NCI-H1694 treated with DMSO at 0.1 percent for 48 hours (cell line): ENCODE data around the gene DRGX.

Experiments
- DNase-seq: peaks from one replicate; lab custom pipeline; 2025; lab: John Stamatoyannopoulos, UW

DRGX gene

GRCh38 chr10:49407552-49408137, 11.8 kb upstream of the DRGX start:
- peak; percentile 22 for DNase-seq

- DNase-seq: no peak
These were observed 11.3 kb upstream of the DRGX start for GRCh38 chr10:49407151-49407550.

- DNase-seq: no peak
These were observed 8.5 kb upstream of the DRGX start for GRCh38 chr10:49404321-49404878.

DNA sequence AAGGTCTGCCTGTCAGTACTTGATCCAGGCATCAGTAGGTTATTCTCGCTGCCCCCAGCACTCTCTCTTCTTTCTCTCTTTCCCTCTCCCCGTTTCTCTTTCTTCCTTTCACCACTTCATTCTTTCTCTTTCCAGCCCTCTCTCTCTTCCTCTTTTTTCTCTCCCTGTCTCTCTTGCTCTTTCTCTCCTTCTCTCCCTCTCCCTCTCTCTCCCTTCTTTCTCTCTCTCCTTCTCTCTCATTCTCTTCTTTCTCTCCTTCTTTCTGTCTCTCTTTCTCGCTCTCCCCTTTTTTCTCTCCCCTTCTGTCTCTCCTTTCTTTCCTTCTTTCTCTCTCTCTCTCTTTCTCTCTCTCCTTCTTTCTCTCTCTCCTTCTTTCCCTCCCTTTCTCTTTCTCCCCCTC, 7.5 kb upstream of the DRGX start:
- no peak for DNase-seq

DNA sequence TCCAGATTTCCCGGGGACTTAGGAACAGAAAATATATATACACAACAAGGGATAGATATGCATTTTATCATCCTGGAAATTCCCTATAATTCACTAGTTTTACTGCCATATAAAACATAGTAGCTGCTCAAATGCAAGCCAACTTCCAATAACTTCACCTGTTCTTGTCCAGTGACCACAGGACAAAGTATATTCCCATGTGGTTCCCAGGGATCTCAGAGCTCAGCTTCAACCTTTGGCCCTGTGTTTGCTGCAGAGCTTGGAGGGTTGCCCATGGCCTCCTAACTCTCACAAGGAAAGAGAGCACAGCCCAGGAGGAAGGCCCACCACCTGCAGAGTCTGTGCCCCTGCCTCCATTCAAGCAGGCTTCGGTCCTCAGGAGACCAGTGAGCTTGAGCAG, 4.5 kb upstream of the DRGX start:
- DNase-seq: no peak

GRCh38 chr10:49398986-49399385, 3.1 kb upstream of the DRGX start:
- no peak for DNase-seq

DNA sequence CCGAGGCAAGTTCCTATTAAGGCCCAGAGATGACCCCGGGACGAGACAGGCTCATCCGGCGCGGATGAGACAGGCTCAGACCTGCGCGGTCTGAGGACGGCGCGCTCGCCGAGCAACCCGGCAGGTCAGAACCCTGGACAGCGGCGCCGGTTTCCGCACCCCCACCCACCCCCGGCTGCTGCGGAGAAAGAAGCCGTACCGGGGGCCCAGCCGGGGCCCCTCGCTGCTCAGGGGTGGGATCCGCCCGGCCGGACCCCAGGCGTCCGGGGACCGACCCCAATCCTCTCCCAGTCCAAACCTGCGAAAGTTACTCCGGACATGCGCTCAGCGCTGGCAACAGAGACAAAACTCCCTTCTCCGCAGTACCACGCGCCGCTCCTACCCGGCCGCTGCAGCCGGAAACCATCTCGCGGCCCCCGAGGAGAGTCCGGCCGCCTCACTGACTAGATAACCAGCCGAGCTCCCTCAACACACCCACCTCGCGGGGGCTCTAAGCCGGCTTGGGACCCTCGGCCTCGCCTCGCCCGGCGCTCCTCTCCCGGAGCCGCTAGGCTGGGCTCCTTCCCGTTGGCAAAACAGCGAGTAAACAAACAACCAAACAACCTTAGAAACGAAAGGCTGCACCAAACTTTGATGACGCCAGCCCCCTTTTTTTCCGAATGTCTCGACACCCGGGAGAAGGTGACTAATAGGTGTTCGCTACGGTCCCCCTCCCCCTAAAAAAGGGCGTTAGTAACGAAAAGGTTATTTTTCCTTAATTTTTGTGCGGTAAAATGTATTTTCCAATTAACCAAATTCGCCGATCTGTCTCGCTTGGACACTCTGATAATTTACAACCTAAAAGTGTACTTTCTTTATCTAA, 2.3 kb upstream of the DRGX start:
- no peak for DNase-seq

GRCh38 chr10:49397036-49397999, 1.4 kb upstream of the DRGX start:
- DNase-seq: no peak

GRCh38 chr10:49396666-49396999, 744 bp upstream of the DRGX start:
- no peak for DNase-seq

DNA sequence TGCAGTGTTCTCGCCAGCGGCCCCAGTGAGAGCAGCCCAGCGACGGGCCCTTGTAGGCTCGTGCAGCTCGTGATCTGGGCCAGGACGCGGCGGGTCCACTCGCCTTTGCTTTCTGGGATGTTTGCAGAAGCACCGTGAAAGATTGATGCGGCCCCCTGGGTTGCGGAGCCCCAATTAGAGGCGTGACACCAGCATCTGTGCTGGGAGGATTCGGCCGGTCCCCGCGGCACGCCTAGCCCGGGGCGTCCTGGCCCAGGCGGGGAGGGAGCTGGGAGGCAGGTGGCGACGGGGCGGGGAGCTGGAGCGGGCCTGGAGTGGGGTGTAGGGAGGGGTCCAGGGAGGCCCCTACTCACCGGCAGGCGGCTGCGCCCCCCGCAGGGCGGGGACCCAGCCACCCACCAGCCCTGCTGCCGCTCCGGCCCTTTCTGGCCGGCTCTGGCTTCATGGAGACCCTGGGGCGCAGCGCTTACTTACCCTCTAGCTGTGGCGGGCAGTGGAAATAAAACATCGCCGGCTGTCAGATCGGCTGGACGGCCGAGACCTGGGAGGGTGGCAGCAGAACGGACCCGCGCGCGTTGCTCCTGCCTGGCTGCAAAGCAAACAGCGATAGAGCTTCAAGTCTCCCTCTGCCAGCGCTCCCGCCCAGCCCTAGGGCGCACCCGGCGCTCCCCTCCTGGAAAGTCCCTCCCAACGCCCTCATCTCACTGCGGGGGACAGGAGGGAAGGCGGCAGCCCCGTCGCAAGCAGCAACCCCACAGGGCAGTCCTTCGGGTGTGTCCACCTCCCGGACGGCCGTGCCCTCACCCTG, 752 bp downstream of the DRGX start:
- no peak for DNase-seq

DNA sequence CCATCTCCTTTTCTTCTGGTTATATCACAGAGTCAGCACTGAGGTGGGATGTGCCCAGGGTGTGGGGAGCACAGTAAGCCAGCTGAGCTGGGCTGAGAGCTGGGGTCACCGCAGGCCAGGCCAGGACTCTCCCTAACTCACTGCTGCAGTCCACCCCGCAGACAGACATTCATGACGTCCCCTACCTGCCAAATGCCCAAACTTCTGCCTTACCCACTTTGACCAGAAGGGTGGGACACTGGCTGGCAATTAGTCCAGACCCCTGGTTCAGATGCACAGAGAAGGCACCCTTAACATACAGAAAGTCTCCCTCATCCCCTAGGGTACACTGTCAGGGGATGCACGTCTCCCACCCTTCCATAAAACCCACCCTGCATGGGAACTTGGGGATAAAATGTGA, 2.1 kb downstream of the DRGX start:
- no peak for DNase-seq

DNA sequence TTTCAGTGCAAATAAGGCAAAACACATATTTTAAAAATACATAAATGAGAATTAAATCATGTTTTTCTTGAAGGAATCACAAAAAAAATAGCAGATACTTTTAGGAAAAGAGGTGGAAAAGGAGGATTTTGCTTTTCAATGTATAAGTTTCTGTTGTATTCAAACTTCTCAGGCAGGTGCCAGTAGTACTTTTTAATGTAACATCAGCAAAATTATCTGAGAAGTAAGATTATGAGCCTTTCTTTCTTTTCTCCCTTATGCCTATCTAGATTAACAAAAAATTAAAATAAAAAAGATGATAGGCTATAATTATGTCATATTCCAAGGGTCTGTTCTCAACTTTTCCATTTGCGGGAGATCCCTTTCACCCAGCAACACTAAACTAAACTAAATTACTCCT, 2.6 kb downstream of the DRGX start:
- no peak for DNase-seq

DNA sequence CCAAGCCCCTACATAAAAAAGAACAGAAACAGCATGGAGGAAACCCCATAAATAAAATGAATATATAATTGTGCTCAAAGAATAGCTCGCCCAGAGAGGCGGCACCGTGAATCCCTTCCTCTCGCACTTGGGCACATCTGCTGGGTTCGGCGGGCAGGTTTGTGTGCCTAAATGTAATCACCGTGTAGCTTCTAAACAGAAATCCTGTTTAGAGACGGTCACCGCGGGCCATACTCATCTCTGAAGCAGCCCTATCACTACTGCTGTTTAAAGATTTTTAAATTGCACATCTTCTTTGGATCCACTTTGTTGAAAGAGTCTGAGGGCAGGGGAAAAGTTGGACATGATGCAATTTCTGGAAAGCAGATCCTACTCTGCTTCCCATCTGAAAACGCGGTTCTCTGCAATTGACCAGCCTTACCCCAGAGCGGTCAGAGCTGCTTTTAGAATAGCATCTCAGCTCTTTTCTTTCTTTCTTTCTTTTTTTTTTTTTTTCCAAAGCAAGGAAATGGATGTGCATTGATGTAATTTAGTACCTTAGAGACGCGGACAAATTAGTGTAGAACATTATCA, 6.4 kb downstream of the DRGX start:
- no peak for DNase-seq

- no peak for DNase-seq
These were observed 7.7 kb downstream of the DRGX start for GRCh38 chr10:49388161-49388560.

DNA sequence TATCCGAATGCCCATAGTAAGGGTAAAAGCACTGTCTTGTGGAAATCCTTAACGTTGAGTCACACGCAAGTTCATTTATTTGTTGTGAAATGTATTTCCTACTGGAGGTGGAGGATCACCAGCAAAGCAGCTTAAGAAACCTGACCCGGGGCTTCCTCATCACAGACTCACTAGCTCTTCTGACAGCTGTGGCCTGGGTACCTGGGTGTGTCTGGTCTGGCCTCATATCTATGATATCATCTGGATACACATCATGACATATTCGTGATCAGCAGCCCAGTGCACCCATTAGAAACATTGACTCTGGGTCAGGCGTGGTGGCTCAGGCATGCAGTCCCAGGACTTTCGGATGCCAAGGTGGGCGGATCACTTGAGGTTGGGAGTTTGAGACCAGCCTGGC, 8.8 kb downstream of the DRGX start:
- DNase-seq: no peak

- DNase-seq: no peak
These were observed 9.7 kb downstream of the DRGX start for GRCh38 chr10:49385939-49386922.

- no peak for DNase-seq
These were observed 11.5 kb downstream of the DRGX start for GRCh38 chr10:49384268-49384953.

DNA sequence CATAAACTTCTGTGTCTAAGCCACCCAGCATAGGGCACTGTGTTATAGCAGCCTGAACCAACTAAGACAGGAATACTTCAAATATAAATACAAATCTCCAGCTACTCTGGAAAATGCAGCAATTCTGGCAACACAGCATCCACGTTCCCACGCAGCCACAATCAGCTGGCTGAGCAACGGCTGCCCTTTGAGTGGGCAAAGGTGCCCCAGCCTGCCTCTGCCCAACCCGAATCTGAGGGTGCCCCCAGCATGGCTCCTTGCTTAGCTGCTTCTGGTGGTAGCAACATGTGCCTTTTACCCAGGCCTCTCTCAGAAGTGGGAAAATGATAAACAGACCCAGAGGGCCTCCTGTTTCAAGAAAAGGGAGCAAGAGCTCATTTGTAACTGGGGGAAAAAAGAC, 12.0 kb downstream of the DRGX start:
- no peak for DNase-seq

GRCh38 chr10:49382826-49383225, 13.1 kb downstream of the DRGX start:
- DNase-seq: no peak
